Stimulated activated CD8-positive, alpha-beta memory T cell treated with anti-CD3 and anti-CD28 coated beads, Interleukin-7, amount 100 ng/mL, for 4 hours (primary cell): ENCODE results near the gene KIF1C.

Experiments used
- DNase-seq, 2 donors: peaks; one replicate each; pipeline ENCODE4 v3.0.0-alpha.2; 2020; ENCODE audit warnings: low read depth in 2 of 2

Gene KIF1C

GRCh38 chr17:4969047-4969550 is 28.7 kb upstream of the KIF1C start:
- no peak for DNase-seq

GRCh38 chr17:4969551-4970173 is 28.1 kb upstream of the KIF1C start:
- no peak for DNase-seq

- no peak for DNase-seq
Observed at GRCh38 chr17:4970273-4970672, 27.5 kb upstream of the KIF1C start.

- DNase-seq, result no peak
Observed at GRCh38 chr17:4971826-4972225, 25.9 kb upstream of the KIF1C start.

- no peak for DNase-seq
Observed at GRCh38 chr17:4972322-4972721, 25.4 kb upstream of the KIF1C start.

- no peak for DNase-seq
Observed at GRCh38 chr17:4972752-4973151, 25.0 kb upstream of the KIF1C start.

- no peak for DNase-seq
Observed at GRCh38 chr17:4973256-4974114, 24.3 kb upstream of the KIF1C start.

GRCh38 chr17:4974115-4974670 is 23.6 kb upstream of the KIF1C start:
- no peak for DNase-seq

GRCh38 chr17:4978726-4979125 is 19.0 kb upstream of the KIF1C start:
- DNase-seq, result no peak

GRCh38 chr17:4980644-4981216 is 17.0 kb upstream of the KIF1C start:
- DNase-seq, result no peak

GRCh38 chr17:4982305-4982704 is 15.4 kb upstream of the KIF1C start:
- DNase-seq, result no peak

- DNase-seq, result no peak
Observed at GRCh38 chr17:4986403-4986802, 11.3 kb upstream of the KIF1C start.

- peak; percentile 75 to 85 for DNase-seq
Observed at GRCh38 chr17:4986951-4987766, 10.6 kb upstream of the KIF1C start, which contains the start of gene CAMTA2. Gene CAMTA2 (minus strand): TSS chr17:4987675. CDS start chr17:4986222, 1,453 bp downstream.

GRCh38 chr17:4987767-4988567 is 9.8 kb upstream of the KIF1C start:
- no peak for DNase-seq

- DNase-seq, result no peak
Observed at GRCh38 chr17:4994081-4994595, 3.6 kb upstream of the KIF1C start.

- DNase-seq, result no peak
Observed at GRCh38 chr17:4998027-4998731, 429 bp downstream of the KIF1C start.

GRCh38 chr17:4998732-4999429 is 1.1 kb downstream of the KIF1C start:
- no peak for DNase-seq

GRCh38 chr17:4999430-5000093 is 1.8 kb downstream of the KIF1C start:
- no peak for DNase-seq

GRCh38 chr17:5000237-5000639 is 2.5 kb downstream of the KIF1C start:
- no peak for DNase-seq
